NCI-H1436 (cell line): ENCODE measurements around the gene ZNF138.
"Not testable (repeated sequence)": the region's sequence is repeated elsewhere in the genome, so short reads cannot be mapped to it uniquely, and the experiment has no call there.

Experiments used
- DNase-seq: peaks from one replicate; lab custom pipeline; 2025; lab: John Stamatoyannopoulos, UW

The ZNF138 gene

GRCh38 chr7:64838691-64839090, 44.5 kb downstream of the ZNF138 start:
- DNase-seq, result no peak

GRCh38 chr7:64839910-64840309, 45.7 kb downstream of the ZNF138 start:
- no peak for DNase-seq

GRCh38 chr7:64849250-64849923, 55.2 kb downstream of the ZNF138 start:
- DNase-seq, result peak; percentile 25

- no peak for DNase-seq
Measured at GRCh38 chr7:64849924-64850499, 55.8 kb downstream of the ZNF138 start.

GRCh38 chr7:64853679-64854078, 59.5 kb downstream of the ZNF138 start:
- DNase-seq, result no peak

- no peak for DNase-seq
Measured at GRCh38 chr7:64854969-64855368, 60.7 kb downstream of the ZNF138 start.

GRCh38 chr7:64863021-64863420, 68.8 kb downstream of the ZNF138 start:
- no peak for DNase-seq

- DNase-seq, result not testable (repeated sequence)
Measured at GRCh38 chr7:64863530-64863929, 69.3 kb downstream of the ZNF138 start.

GRCh38 chr7:64863969-64864368, 69.7 kb downstream of the ZNF138 start:
- DNase-seq, result no peak

- no peak for DNase-seq
Measured at GRCh38 chr7:64867863-64868440, 73.7 kb downstream of the ZNF138 start.

GRCh38 chr7:64868499-64868898, 74.3 kb downstream of the ZNF138 start:
- no peak for DNase-seq

GRCh38 chr7:64869121-64869725, 75.0 kb downstream of the ZNF138 start:
- DNase-seq, result no peak

- DNase-seq, result no peak
Measured at GRCh38 chr7:64869912-64870562, 75.8 kb downstream of the ZNF138 start.

- DNase-seq, result no peak
Measured at GRCh38 chr7:64870656-64871055, 76.4 kb downstream of the ZNF138 start.

GRCh38 chr7:64871761-64872160, 77.5 kb downstream of the ZNF138 start:
- DNase-seq, result no peak

GRCh38 chr7:64872351-64873154, 78.3 kb downstream of the ZNF138 start:
- DNase-seq, result no peak

GRCh38 chr7:64873155-64873500, 78.9 kb downstream of the ZNF138 start:
- no peak for DNase-seq

- no peak for DNase-seq
Measured at GRCh38 chr7:64873517-64873916, 79.3 kb downstream of the ZNF138 start.

GRCh38 chr7:64874114-64874513, 79.9 kb downstream of the ZNF138 start:
- DNase-seq, result no peak

- peak; percentile 37 for DNase-seq
Measured at GRCh38 chr7:64874562-64875250, 80.5 kb downstream of the ZNF138 start.

GRCh38 chr7:64875258-64875657, 81.0 kb downstream of the ZNF138 start:
- DNase-seq, result no peak
